Ishikawa (cell line): ENCODE measurements around the gene NRG3.

Experiments
- EP300 ChIP-seq: IDR thresholded peaks from 2 replicates; pipeline ENCODE4 v1.6.1; 2012; ENCODE audit warnings: borderline replicate concordance
- FOXM1 ChIP-seq: IDR thresholded peaks from 2 replicates; pipeline ENCODE4 v1.6.1; 2012; ENCODE audit warnings: low read depth, borderline replicate concordance
- NFIC ChIP-seq: IDR thresholded peaks from 2 replicates; pipeline ENCODE4 v1.6.1; 2012
- RAD21 ChIP-seq: IDR thresholded peaks from 2 replicates; pipeline ENCODE4 v1.6.1; 2012; ENCODE audit warnings: low read depth
- TAF1 ChIP-seq: IDR thresholded peaks from 2 replicates; pipeline ENCODE4 v1.6.1; 2012; ENCODE audit warnings: low read depth, mild to moderate bottlenecking
- TCF12 ChIP-seq: IDR thresholded peaks from 2 replicates; pipeline ENCODE4 v1.6.1; 2012; ENCODE audit warnings: low read depth
- TEAD4 ChIP-seq: IDR thresholded peaks from 2 replicates; pipeline ENCODE4 v1.6.1; 2012
- YY1 ChIP-seq: IDR thresholded peaks from 2 replicates; pipeline ENCODE4 v1.6.1; 2012; ENCODE audit warnings: low read depth
- ZBTB7A ChIP-seq: IDR thresholded peaks from 2 replicates; pipeline ENCODE4 v1.6.1; 2012; ENCODE audit warnings: low read depth
- TF ChIP-seq, protein P1 (sequence below): IDR thresholded peaks from 2 replicates; pipeline ENCODE4 v1.6.1; 2012; ENCODE audit warnings: low read depth, mild to moderate bottlenecking
- TF ChIP-seq, protein P2 (sequence below): IDR thresholded peaks from 2 replicates; pipeline ENCODE4 v1.6.1; 2012
- TF ChIP-seq, protein P3 (sequence below): IDR thresholded peaks from 2 replicates; pipeline ENCODE4 v1.6.1; 2012

DNA sequence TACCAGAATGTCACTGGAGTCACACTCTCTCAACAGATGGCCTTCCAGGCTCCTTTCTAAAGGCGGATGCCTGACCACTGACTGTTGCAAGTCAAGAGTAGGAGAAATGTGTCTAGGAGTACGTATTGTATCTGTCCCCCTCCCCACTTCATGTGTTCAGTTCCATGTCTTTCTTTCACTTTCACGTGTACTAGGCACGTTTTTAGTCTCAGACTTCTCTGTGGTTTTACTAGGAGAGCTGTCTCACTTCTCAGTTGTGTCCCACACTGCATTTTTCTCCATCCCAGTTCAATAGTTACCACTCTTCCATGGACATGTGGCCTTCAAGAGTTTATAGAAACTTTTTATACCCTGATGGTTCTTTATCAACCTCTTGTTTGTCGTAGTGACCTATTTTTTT, 893.0 kb downstream of the NRG3 start:
- TF ChIP-seq, protein P1, sequence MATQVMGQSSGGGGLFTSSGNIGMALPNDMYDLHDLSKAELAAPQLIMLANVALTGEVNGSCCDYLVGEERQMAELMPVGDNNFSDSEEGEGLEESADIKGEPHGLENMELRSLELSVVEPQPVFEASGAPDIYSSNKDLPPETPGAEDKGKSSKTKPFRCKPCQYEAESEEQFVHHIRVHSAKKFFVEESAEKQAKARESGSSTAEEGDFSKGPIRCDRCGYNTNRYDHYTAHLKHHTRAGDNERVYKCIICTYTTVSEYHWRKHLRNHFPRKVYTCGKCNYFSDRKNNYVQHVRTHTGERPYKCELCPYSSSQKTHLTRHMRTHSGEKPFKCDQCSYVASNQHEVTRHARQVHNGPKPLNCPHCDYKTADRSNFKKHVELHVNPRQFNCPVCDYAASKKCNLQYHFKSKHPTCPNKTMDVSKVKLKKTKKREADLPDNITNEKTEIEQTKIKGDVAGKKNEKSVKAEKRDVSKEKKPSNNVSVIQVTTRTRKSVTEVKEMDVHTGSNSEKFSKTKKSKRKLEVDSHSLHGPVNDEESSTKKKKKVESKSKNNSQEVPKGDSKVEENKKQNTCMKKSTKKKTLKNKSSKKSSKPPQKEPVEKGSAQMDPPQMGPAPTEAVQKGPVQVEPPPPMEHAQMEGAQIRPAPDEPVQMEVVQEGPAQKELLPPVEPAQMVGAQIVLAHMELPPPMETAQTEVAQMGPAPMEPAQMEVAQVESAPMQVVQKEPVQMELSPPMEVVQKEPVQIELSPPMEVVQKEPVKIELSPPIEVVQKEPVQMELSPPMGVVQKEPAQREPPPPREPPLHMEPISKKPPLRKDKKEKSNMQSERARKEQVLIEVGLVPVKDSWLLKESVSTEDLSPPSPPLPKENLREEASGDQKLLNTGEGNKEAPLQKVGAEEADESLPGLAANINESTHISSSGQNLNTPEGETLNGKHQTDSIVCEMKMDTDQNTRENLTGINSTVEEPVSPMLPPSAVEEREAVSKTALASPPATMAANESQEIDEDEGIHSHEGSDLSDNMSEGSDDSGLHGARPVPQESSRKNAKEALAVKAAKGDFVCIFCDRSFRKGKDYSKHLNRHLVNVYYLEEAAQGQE: no peak
- TF ChIP-seq EP300 (no peak), RAD21 (no peak), TAF1 (no peak), ZBTB7A (no peak), NFIC (no peak), YY1 (no peak), TCF12 (no peak), TEAD4 (no peak), FOXM1 (no peak)
- TF ChIP-seq, protein P2, sequence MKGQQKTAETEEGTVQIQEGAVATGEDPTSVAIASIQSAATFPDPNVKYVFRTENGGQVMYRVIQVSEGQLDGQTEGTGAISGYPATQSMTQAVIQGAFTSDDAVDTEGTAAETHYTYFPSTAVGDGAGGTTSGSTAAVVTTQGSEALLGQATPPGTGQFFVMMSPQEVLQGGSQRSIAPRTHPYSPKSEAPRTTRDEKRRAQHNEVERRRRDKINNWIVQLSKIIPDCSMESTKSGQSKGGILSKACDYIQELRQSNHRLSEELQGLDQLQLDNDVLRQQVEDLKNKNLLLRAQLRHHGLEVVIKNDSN: no peak
- TF ChIP-seq, protein P3, sequence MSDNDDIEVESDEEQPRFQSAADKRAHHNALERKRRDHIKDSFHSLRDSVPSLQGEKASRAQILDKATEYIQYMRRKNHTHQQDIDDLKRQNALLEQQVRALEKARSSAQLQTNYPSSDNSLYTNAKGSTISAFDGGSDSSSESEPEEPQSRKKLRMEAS: no peak
